ENCODE measurements around the gene TBC1D1.

TBC1D1 gene

DNA sequence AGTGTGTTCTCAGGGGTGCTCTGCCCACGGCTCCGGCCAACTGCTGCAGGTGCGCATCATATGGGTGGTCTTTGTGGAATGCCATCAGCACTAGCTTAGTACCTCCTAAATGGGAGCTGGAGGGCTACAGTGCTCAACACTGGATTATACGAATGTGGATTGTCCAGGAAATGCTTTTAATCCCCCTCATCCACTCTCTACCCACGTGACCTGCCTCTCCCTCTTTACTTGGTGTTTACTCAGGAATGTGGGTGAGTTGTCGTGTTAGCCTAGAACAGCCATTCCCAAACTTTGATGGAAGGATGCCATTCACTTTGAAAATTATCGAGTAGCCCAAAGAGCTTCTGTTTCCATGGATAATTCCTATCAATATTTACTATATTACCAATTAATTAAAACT, 220.1 kb downstream of the TBC1D1 start:
- DNase-seq = no peak

DNA sequence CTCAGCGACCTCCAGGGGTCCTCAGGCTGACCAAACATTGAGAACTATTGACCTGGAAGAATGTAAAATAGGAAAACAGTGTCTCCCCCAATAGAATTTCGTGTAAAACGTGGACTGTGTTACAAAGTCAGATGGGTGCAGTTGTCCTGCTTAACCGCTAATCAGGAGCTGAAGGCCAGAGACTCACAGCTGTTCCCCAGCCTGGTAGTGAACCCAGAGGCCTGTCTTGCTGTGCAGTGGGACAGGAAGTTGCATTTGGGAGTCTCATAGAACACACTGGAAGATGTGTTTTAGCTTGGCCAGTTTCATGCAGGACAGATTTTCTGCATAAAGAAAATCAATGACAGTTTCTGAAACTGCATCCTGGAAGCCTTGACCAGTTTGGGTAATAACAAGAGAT, 220.8 kb downstream of the TBC1D1 start:
- DNase-seq = no peak

- no peak for DNase-seq
Observed at GRCh38 chr4:38113132-38113531, 222.2 kb downstream of the TBC1D1 start.

DNA sequence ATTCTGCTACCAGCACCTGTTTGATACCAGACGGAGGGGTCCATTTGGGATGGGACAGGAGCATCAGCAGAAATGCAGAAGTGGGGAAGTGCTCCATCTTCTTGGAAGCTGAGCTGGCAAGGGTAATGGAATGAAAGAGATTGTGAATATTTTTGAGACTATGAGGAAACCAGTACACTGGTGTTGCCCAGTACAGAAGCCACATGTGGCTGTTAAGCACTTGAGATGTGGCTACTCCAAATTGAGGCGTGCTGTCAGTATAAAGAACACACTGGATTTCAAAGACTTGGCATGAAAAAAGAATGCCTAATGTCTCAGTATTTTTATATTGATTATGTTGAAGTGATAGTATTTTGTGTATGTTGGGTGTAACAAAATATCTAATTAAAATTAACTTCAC, 222.7 kb downstream of the TBC1D1 start:
- no peak for DNase-seq

GRCh38 chr4:38114386-38115150, 223.7 kb downstream of the TBC1D1 start:
- DNase-seq = no peak

GRCh38 chr4:38115601-38116000, 224.7 kb downstream of the TBC1D1 start:
- no peak for DNase-seq

DNA sequence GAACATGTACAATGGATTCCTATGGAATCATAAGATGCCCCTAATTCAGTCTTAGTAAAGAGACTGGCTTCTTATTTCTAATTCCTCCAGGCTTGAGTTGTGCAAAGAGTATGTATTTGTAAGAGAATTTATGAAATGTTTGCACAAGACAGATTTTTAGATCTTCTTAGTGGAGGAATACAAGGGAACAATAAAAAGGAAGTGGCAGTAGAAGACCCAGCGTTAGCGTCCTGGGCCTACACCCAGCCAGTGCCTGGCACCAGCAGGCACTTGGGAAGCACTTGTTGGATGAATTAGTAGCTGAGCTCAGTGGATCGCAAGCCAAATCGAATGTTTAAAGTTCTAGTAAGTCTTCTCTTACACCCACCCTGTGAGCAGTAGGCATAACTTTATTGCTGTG, 226.7 kb downstream of the TBC1D1 start:
- DNase-seq = no peak

DNA sequence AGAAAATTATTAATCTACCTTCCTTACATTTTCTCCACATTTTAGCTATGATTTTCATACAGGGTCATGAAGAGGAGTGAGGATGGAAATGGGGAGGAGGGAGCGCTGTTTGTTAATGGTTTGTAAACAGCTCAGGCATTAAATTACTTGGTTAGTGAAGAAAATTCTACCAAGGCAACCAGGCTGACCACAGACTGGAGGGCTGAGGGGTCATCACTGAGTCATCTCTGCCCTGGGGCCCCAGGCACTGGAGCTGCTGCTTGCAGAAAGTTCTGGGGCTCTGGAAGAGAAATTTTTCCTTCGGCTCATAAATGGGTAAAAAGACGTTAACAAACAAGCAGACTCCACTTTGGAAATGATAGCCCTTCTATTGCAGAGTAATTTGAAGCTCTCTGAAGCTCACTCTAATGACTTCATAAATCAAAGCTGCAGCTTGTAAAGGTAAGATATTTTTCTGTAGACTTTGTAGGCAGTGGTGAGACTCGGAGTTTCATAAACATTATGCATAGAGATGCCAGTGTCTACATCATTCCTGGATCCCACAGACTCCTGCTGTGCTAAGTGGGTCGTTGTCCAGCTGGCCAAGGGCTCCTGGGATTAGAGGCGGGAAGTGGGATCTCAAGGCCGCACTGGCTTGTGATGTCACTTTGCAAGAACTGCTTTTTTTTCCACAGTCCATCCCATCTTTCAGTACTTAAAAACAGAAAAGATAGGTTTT, 228.9 kb downstream of the TBC1D1 start:
- peak; percentile 6 for DNase-seq

GRCh38 chr4:38120772-38121171, 229.9 kb downstream of the TBC1D1 start:
- no peak for DNase-seq

- no peak for DNase-seq
Observed at GRCh38 chr4:38122060-38122459, 231.2 kb downstream of the TBC1D1 start.

DNA sequence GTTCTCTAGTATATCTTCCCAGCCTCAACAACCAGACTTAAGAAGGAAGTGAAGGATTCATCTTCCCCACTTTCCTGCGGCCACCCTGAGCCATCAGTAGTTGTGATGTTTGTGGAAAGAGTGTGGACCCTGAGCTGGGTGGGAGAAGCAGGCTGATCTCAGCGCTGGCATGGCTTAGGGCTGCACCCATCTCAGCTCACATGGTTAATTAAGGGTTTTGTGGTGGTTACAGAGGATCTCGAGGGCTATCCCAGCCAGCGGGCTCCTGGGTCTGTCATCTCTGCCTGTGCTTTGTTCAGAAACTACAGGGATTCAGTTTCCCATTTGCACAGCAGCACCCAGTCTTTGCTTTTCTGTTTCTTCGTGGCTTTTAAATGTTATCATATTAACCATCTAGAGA, 232.7 kb downstream of the TBC1D1 start:
- DNase-seq = peak; percentile 54

DNA sequence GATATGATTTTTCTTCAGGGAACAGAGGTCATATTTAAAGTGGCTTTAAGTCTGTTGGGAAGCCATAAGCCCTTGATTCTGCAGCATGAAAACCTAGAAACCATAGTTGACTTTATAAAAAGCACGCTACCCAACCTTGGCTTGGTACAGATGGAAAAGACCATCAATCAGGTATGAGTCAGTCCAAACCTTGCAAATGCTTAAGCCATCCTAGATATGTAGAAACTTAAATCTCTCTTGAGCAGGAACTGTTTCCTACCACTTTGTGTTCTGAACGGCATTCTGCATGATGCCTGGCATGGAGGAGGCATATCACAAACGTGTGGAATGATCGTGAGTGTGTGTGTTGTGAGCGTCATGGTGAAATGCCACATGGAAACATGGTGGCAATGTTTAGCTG, 234.1 kb downstream of the TBC1D1 start:
- DNase-seq = no peak

- no peak for DNase-seq
Observed at GRCh38 chr4:38125816-38126215, 234.9 kb downstream of the TBC1D1 start.

- DNase-seq = peak; percentile 62
Observed at GRCh38 chr4:38128478-38129459, 237.9 kb downstream of the TBC1D1 start.

GRCh38 chr4:38129460-38130227, 238.8 kb downstream of the TBC1D1 start:
- no peak for DNase-seq

- no peak for DNase-seq
Observed at GRCh38 chr4:38130884-38131283, 240.0 kb downstream of the TBC1D1 start.

- no peak for DNase-seq
Observed at GRCh38 chr4:38131371-38132091, 240.6 kb downstream of the TBC1D1 start.

- DNase-seq = no peak
Observed at GRCh38 chr4:38132107-38132673, 241.3 kb downstream of the TBC1D1 start.

DNA sequence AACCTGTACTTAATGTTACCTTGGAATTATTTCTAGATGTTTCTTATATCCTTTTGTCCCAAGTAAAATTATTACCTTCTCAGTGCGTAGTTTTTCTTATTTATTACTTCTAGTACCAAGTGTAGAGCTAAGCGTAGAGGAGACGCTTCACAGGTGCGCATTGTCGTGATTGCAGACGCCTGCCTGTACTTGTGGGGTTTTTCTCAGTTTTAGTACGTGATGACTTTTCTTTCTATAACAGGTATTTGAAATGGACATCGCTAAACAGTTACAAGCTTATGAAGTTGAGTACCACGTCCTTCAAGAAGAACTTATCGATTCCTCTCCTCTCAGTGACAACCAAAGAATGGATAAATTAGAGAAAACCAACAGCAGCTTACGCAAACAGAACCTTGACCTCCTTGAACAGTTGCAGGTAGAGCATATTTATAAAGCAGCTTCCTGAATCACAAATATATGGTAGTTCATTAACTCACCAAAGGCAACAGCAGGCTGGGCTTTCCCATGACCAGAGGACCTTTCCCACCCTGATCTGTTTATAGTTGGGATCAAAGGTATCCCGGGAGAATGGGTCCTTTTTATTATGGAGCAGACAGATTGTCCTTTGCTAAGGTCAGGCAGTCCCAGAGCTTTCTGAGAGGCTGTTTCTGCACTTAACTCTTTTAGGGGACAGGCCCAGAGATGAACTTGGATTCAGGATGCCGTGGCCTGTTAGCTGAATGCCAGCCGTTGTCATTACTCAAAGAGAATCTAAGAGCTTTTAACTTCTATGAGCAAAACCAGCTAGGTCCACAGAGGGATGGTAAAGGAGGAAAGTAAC, 242.2 kb downstream of the TBC1D1 start:
- DNase-seq = no peak

DNA sequence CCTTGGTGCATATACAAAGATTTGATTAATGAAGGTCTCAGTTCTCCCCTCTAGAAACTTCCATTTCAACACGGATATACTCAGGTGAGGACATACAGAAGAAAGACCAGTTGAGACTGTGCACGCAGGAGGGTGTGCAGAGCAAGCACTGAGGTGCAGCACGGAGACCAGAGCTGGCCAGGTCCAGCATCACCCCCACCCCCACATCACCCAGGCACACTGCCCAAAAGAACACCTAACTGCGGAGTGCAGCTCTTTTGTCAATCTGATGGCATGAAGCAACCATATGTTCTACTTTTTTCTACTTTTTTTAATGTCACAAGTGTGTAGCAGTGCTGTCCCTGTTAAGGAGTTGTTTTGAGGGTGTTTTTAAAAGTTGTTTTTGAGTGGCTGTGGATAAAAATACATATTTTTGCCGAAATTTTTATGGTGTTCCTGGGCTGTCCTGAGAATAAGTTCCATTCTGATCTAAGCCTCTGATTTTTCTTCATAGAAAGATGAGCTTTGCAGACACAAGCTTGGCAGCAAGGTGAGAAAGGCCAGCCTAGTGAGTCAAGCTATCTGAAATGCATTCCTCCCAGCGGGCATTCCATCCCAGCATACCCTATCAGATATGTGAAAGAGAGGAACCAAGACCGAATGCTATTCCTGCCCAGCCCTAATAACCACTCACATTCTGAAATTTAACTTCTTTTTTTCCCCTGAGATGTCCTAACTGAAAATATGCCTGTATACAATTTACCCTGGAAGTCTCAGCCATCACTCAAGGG, 243.0 kb downstream of the TBC1D1 start:
- no peak for DNase-seq

Data from COR-L47 (cell line).